Muscle layer of colon (tissue), 2 donors: ENCODE measurements around the gene CAMK2N2.
"Not testable (repeated sequence)": the region's sequence is repeated elsewhere in the genome, so short reads cannot be mapped to it uniquely, and the experiment has no call there.

Source experiments
- H3K27ac ChIP-seq: one replicate; pipeline ENCODE4 v1.7.0; 2013; ENCODE audit warnings: low read depth, mild to moderate bottlenecking, low read length, moderate library complexity
- H3K27me3 ChIP-seq, 2 donors: one replicate each; pipeline ENCODE4 v1.7.0; 2013; ENCODE audit warnings: low read length in 2 of 2, mild to moderate bottlenecking in 2 of 2; ENCODE audit not compliant: insufficient read depth in 2 of 2, control insufficient read depth in 1 of 2
- H3K36me3 ChIP-seq: one replicate; pipeline ENCODE4 v1.7.0; 2013; ENCODE audit warnings: mild to moderate bottlenecking, low read length; ENCODE audit not compliant: insufficient read depth
- H3K4me1 ChIP-seq: one replicate; pipeline ENCODE4 v1.7.0; 2013; ENCODE audit warnings: mild to moderate bottlenecking, low read length; ENCODE audit not compliant: insufficient read depth
- H3K4me3 ChIP-seq, 2 donors: one replicate each; pipeline ENCODE4 v1.7.0; 2013; ENCODE audit warnings: low read length in 2 of 2, low read depth in 1 of 2, mild to moderate bottlenecking in 1 of 2, moderate library complexity in 1 of 2
- H3K9ac ChIP-seq: one replicate; pipeline ENCODE4 v1.7.0; 2013; ENCODE audit warnings: low read length
- H3K9me3 ChIP-seq: one replicate; pipeline ENCODE4 v1.7.0; 2013; ENCODE audit warnings: mild to moderate bottlenecking, low read length
- donor health status: abdominal sarcoma.
- donor health status: Adenocarcinoma of cecum.

Gene CAMK2N2

GRCh38 chr3:184267249-184267648, 5.9 kb upstream of the CAMK2N2 start:
- H3K27ac ChIP-seq, H3K4me1 ChIP-seq: not testable (repeated sequence)
- peaks cover 10 to 21% of the 10 kb centered on the region in 2 donors for H3K27me3 ChIP-seq

GRCh38 chr3:184262764-184263179, 1.4 kb upstream of the CAMK2N2 start:
- Histone ChIP-seq H3K4me1 (peaks cover 4% of the 10 kb centered on the region), H3K27me3 (peaks cover 32 to 58% of the 10 kb centered on the region in 2 donors), H3K9ac (no peak overlapping the region), H3K9me3 (no peaks in the 10 kb centered on the region), H3K27ac (no peak overlapping the region), H3K4me3 (no peak overlapping the region), H3K36me3 (no peaks in the 10 kb centered on the region)

More at GRCh38 chr3:184267249-184267648, 5.9 kb upstream of the CAMK2N2 start:
- not testable (repeated sequence) for H3K36me3 ChIP-seq, H3K4me3 ChIP-seq, H3K9me3 ChIP-seq, H3K9ac ChIP-seq

- peaks cover 4% of the 10 kb centered on the region for H3K4me1 ChIP-seq
- no peaks in the 10 kb centered on the region for H3K9me3 ChIP-seq
- peaks cover 32 to 65% of the 10 kb centered on the region in 2 donors for H3K27me3 ChIP-seq
- no peak overlapping the region for H3K27ac ChIP-seq
- H3K9ac ChIP-seq, result no peak overlapping the region
- no peaks in the 10 kb centered on the region for H3K36me3 ChIP-seq
- peak overlapping the region in 1 of 2 donors; percentile 20 for H3K4me3 ChIP-seq
Measured at GRCh38 chr3:184261854-184262763, 756 bp upstream of the CAMK2N2 start.

- Histone ChIP-seq H3K9me3 (no peaks in the 10 kb centered on the region), H3K4me3 (peak overlapping the region in 1 of 2 donors; percentile 13), H3K4me1 (peaks cover 4% of the 10 kb centered on the region), H3K36me3 (no peaks in the 10 kb centered on the region), H3K27ac (no peak overlapping the region), H3K27me3 (peaks cover 32 to 66% of the 10 kb centered on the region in 2 donors), H3K9ac (no peak overlapping the region)
Measured at GRCh38 chr3:184260724-184261269, 556 bp downstream of the CAMK2N2 start.

- Histone ChIP-seq H3K27me3 (peaks cover 32 to 62% of the 10 kb centered on the region in 2 donors), H3K9ac (no peak overlapping the region), H3K27ac (no peak overlapping the region), H3K4me3 (no peak overlapping the region), H3K36me3 (no peaks in the 10 kb centered on the region), H3K4me1 (peaks cover 4% of the 10 kb centered on the region), H3K9me3 (no peaks in the 10 kb centered on the region)
Measured at GRCh38 chr3:184259878-184260723, 1.3 kb downstream of the CAMK2N2 start.

- no peak overlapping the region for H3K9ac ChIP-seq
- no peaks in the 10 kb centered on the region for H3K36me3 ChIP-seq
- H3K27ac ChIP-seq, result no peak overlapping the region
- no peaks in the 10 kb centered on the region for H3K9me3 ChIP-seq
- no peak overlapping the region for H3K4me3 ChIP-seq
- H3K27me3 ChIP-seq, result peaks cover 32 to 59% of the 10 kb centered on the region in 2 donors
- peaks cover 4% of the 10 kb centered on the region for H3K4me1 ChIP-seq
Measured at GRCh38 chr3:184259396-184259877, 1.9 kb downstream of the CAMK2N2 start.

GRCh38 chr3:184258926-184259325, 2.4 kb downstream of the CAMK2N2 start:
- Histone ChIP-seq H3K27ac (no peak overlapping the region), H3K9ac (no peak overlapping the region), H3K4me1 (peaks cover 4% of the 10 kb centered on the region), H3K27me3 (peaks cover 32 to 57% of the 10 kb centered on the region in 2 donors), H3K36me3 (no peaks in the 10 kb centered on the region), H3K4me3 (no peak overlapping the region), H3K9me3 (no peaks in the 10 kb centered on the region)

GRCh38 chr3:184257083-184257915, 4.1 kb downstream of the CAMK2N2 start:
- Histone ChIP-seq H3K4me1 (peaks cover 4% of the 10 kb centered on the region), H3K9ac (no peak overlapping the region), H3K4me3 (no peak overlapping the region), H3K9me3 (no peaks in the 10 kb centered on the region), H3K27ac (no peak overlapping the region), H3K36me3 (no peaks in the 10 kb centered on the region), H3K27me3 (peaks cover 23 to 46% of the 10 kb centered on the region in 2 donors)

- peaks cover 14 to 30% of the 10 kb centered on the region in 2 donors for H3K27me3 ChIP-seq
- no peaks in the 10 kb centered on the region for H3K36me3 ChIP-seq
- peaks cover 4% of the 10 kb centered on the region for H3K4me1 ChIP-seq
- no peak overlapping the region for H3K27ac ChIP-seq
- no peaks in the 10 kb centered on the region for H3K9me3 ChIP-seq
- H3K4me3 ChIP-seq, result no peak overlapping the region
- no peak overlapping the region for H3K9ac ChIP-seq
Measured at GRCh38 chr3:184255291-184256039, 5.9 kb downstream of the CAMK2N2 start.

- H3K9ac ChIP-seq, result peak overlapping the region; percentile 57
- H3K27me3 ChIP-seq, result no peaks in the 10 kb centered on the region
- peak overlapping the region; percentile 76 to 89 for H3K4me3 ChIP-seq
- H3K27ac ChIP-seq, result peak overlapping the region; percentile 45
- peaks cover 3% of the 10 kb centered on the region for H3K36me3 ChIP-seq
- peaks cover 15% of the 10 kb centered on the region for H3K4me1 ChIP-seq
- no peaks in the 10 kb centered on the region for H3K9me3 ChIP-seq
Measured at GRCh38 chr3:184250167-184250828, 11.1 kb downstream of the CAMK2N2 start.
